GM18507 (cell line): Measurements from ENCODE around the gene COL27A1.

Experiments
- DNase-seq: peaks from one replicate; pipeline ENCODE4 v3.0.0; 2011; ENCODE audit warnings: low read depth; ENCODE audit not compliant: insufficient read length; ENCODE audit errors: extremely low spot score
- FAIRE-seq: peaks from 2 replicates; lab custom pipeline; 2011; peaks lifted over from hg19 to GRCh38; lab: Jason Lieb, UNC

COL27A1 gene

DNA sequence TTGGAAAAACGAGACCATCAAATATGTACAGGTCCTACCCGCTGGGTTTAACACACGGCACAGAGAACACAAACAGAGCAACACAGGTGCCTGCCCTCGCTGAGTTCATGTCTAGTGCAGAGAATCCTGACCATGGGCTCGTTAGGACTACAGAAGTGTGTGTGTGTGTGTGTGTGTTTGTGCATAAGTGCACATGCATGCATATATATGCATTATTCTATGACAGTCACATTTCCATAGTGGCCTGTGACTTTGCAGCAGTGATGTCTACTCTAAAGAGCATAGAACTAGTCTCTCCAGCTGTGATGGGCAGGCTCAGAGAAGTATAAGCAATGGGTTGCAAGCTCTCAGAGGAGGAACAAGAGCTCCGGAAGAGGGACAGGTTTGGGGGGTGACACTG is 202.0 kb downstream of the COL27A1 start:
- DNase-seq (no peak), FAIRE-seq (no peak)

- DNase-seq (no peak), FAIRE-seq (no peak)
Observed at GRCh38 chr9:114357911-114358328, 202.6 kb downstream of the COL27A1 start.

- no peak for DNase-seq
- no peak for FAIRE-seq
Observed at GRCh38 chr9:114359801-114360200, 204.5 kb downstream of the COL27A1 start.

GRCh38 chr9:114361542-114361941 is 206.2 kb downstream of the COL27A1 start:
- FAIRE-seq (no peak), DNase-seq (no peak)
